ENCODE measurements around the gene CMKLR1. TPM values are rescaled to one million over a fixed set of nuclear protein-coding genes. Genes with fewer than 3 reads are reported as not detected.

The CMKLR1 gene
- polyA plus RNA-seq, 3 donors = 7.5 to 11.6 (median 7.9) TPM

GRCh38 chr12:108305991-108306501 is 33.1 kb downstream of the CMKLR1 start:
- H3K9me3 Mint-ChIP-seq = peaks cover 0 to 2% (median 0%) of the 10 kb centered on the region in 7 donors

GRCh38 chr12:108305520-108305919 is 33.6 kb downstream of the CMKLR1 start:
- no peak overlapping the region for H2AFZ ChIP-seq (ENCODE audit: insufficient read depth, low read depth, low read length, poor library complexity, severe bottlenecking)
- no peaks in the 10 kb centered on the region for H3K9me3 ChIP-seq (replicated peaks in 1 of 2; ENCODE audit: control insufficient read depth in 1 of 2, insufficient read depth in 1 of 2, low read length in 2 of 2)
- no peaks in the 10 kb centered on the region for H3K27me3 ChIP-seq (ENCODE audit: control insufficient read depth in 2 of 2, insufficient read depth in 2 of 2, low read length in 2 of 2)
- peak overlapping the region; percentile 16 for H3K9ac ChIP-seq (ENCODE audit: insufficient read depth, low read length, poor library complexity, severe bottlenecking)
- WGBS (ENCODE audit: insufficient coverage) = 3% methylated on average over 6 of the region's 9 CpGs
- peaks cover 61% of the 10 kb centered on the region for H3K4me1 Mint-ChIP-seq
- no peaks in the 10 kb centered on the region for H4K20me1 ChIP-seq (ENCODE audit: insufficient read depth, low read length)
- peak overlapping the region in 6 of 7 donors; percentile 20 to 80 (median 68) for H3K27ac Mint-ChIP-seq
- peak; percentile 32 to 74 (median 59) for DNase-seq
- H3K79me2 ChIP-seq (ENCODE audit: insufficient read depth, low read length) = no peaks in the 10 kb centered on the region
- H3K27ac ChIP-seq (ENCODE audit: low read depth in 1 of 2, low read length in 2 of 2) = peak overlapping the region in 1 of 2 donors; percentile 46
- intact Hi-C loops (cut with micrococcal nuclease) = loop anchor here in 1 of 2 donors (5.0 kb wide), 1 partner anchor 37 kb away; no protein-coding TSS in a partner anchor
- H3K4me3 Mint-ChIP-seq = peak overlapping the region; percentile 67 to 84
- H3K9me3 Mint-ChIP-seq = peaks cover 0 to 2% (median 0%) of the 10 kb centered on the region in 7 donors
- H3K4me1 ChIP-seq (ENCODE audit: control insufficient read depth in 1 of 2, insufficient read depth in 2 of 2, low read length in 2 of 2) = peaks cover 45 to 55% of the 10 kb centered on the region in 2 donors
- no peaks in the 10 kb centered on the region for H3K36me3 ChIP-seq (replicated peaks in 1 of 2; ENCODE audit: control insufficient read depth in 1 of 2, insufficient read depth in 2 of 2, low read length in 2 of 2)
- H3K4me2 ChIP-seq (replicated peaks; ENCODE audit: extremely low read depth, low read length, poor library complexity, severe bottlenecking) = peak overlapping the region; percentile 35
- TF ChIP-seq CTCF (IDR thresholded peaks at IDR 0.05) = no peak
- H3K27me3 Mint-ChIP-seq (ENCODE audit: low read depth in 3 of 3) = peaks cover 12 to 15% (median 15%) of the 10 kb centered on the region in 3 donors
- peaks cover 6 to 11% of the 10 kb centered on the region in 2 donors for H3K36me3 Mint-ChIP-seq
- peak overlapping the region in 1 of 3 experiments; percentile 33 for H3K4me3 ChIP-seq (replicated peaks in 1 of 3; ENCODE audit: low read depth in 2 of 3, low read length in 3 of 3)

More at GRCh38 chr12:108305991-108306501, 33.1 kb downstream of the CMKLR1 start:
- peak overlapping the region; percentile 67 to 84 for H3K4me3 Mint-ChIP-seq
- Histone ChIP-seq H3K9me3 (replicated peaks in 1 of 2; ENCODE audit: control insufficient read depth in 1 of 2, insufficient read depth in 1 of 2, low read length in 2 of 2) (no peaks in the 10 kb centered on the region), H3K27me3 (ENCODE audit: control insufficient read depth in 2 of 2, insufficient read depth in 2 of 2, low read length in 2 of 2) (no peaks in the 10 kb centered on the region), H3K36me3 (replicated peaks in 1 of 2; ENCODE audit: control insufficient read depth in 1 of 2, insufficient read depth in 2 of 2, low read length in 2 of 2) (no peaks in the 10 kb centered on the region), H3K9ac (ENCODE audit: insufficient read depth, low read length, poor library complexity, severe bottlenecking) (peak overlapping the region; percentile 16), H3K79me2 (ENCODE audit: insufficient read depth, low read length) (no peaks in the 10 kb centered on the region), H3K4me2 (replicated peaks; ENCODE audit: extremely low read depth, low read length, poor library complexity, severe bottlenecking) (peak overlapping the region; percentile 35), H4K20me1 (ENCODE audit: insufficient read depth, low read length) (no peaks in the 10 kb centered on the region), H2AFZ (ENCODE audit: insufficient read depth, low read depth, low read length, poor library complexity, severe bottlenecking) (no peak overlapping the region), H3K27ac (ENCODE audit: low read depth in 1 of 2, low read length in 2 of 2) (peak overlapping the region in 1 of 2 donors; percentile 46), H3K4me3 (replicated peaks in 1 of 3; ENCODE audit: low read depth in 2 of 3, low read length in 3 of 3) (peak overlapping the region in 1 of 3 experiments; percentile 33), H3K4me1 (ENCODE audit: control insufficient read depth in 1 of 2, insufficient read depth in 2 of 2, low read length in 2 of 2) (peaks cover 48 to 60% of the 10 kb centered on the region in 2 donors)
- peaks cover 12 to 15% (median 15%) of the 10 kb centered on the region in 3 donors for H3K27me3 Mint-ChIP-seq (ENCODE audit: low read depth in 3 of 3)
- no peak for TF ChIP-seq CTCF (IDR thresholded peaks at IDR 0.05)
- peak overlapping the region; percentile 4 to 80 (median 72) for H3K27ac Mint-ChIP-seq
- intact Hi-C loops (cut with micrococcal nuclease) = loop anchor here in 1 of 2 donors (5.0 kb wide), 1 partner anchor 36 kb away; no protein-coding TSS in a partner anchor
- H3K36me3 Mint-ChIP-seq = peaks cover 6 to 11% of the 10 kb centered on the region in 2 donors
- peaks cover 65% of the 10 kb centered on the region for H3K4me1 Mint-ChIP-seq
- 46% methylated on average over 8 of the region's 10 CpGs for WGBS (ENCODE audit: insufficient coverage)
- peak in 2 of 3 donors; percentile 29 to 70 for DNase-seq
